SU-DHL-6 (cell line): ENCODE results near the gene DDX39B.
A peak's percentile ranks its signal among the peaks of the same experiment; 100 is the strongest.

Experiments used
- H2AFZ ChIP-seq: fragments of 200-600 bp; sonication (generic); 2 replicates; pipeline ENCODE4 v1.6.1; 2014; ENCODE audit warnings: low read depth, mild to moderate bottlenecking, moderate library complexity, mixed read lengths, antibody characterized with exemption, low read length; ENCODE audit not compliant: severe bottlenecking
- H3F3A ChIP-seq: fragments of 200-600 bp; shearing (Covaris generic); 2 replicates; pipeline ENCODE4 v1.6.0; 2016; ENCODE audit warnings: antibody characterized with exemption, mild to moderate bottlenecking; ENCODE audit not compliant: insufficient read depth
- H3K27ac ChIP-seq: fragments of 200-600 bp; sonication (generic); 2 replicates; pipeline ENCODE4 v1.5.1; 2016; ENCODE audit warnings: low read depth, mild to moderate bottlenecking, low read length, moderate library complexity, mixed read lengths
- H3K27me3 ChIP-seq: fragments of 200-600 bp; sonication (generic), shearing (Covaris generic); 2 replicates; pipeline ENCODE4 v1.6.0; 2014; ENCODE audit warnings: mild to moderate bottlenecking, low read length
- H3K36me3 ChIP-seq: fragments of 200-600 bp; sonication (generic); 2 replicates; pipeline ENCODE4 v1.6.1; 2014; ENCODE audit warnings: mild to moderate bottlenecking, low read length, mixed read lengths
- H3K4me2 ChIP-seq: fragments of 300-600, 200-600 bp; shearing (Covaris generic), sonication (generic); 2 replicates; pipeline ENCODE4 v1.6.0; 2014; ENCODE audit warnings: low read length, low read depth, mild to moderate bottlenecking; ENCODE audit not compliant: poor library complexity, severe bottlenecking
- H3K4me3 ChIP-seq: fragments of 200-600 bp; sonication (generic); 2 replicates; pipeline ENCODE4 v1.5.1; 2014; ENCODE audit warnings: antibody characterized with exemption, low read length, mild to moderate bottlenecking, mixed read lengths; ENCODE audit not compliant: insufficient read depth, poor library complexity, severe bottlenecking
- H3K79me2 ChIP-seq: fragments of 200-600 bp; sonication (generic); 2 replicates; pipeline ENCODE4 v1.6.1; 2014; ENCODE audit warnings: mild to moderate bottlenecking, low read length, moderate library complexity; ENCODE audit not compliant: insufficient read depth
- H3K9ac ChIP-seq: fragments of 200-600 bp; sonication (generic); 2 replicates; pipeline ENCODE4 v1.7.0; 2014; ENCODE audit warnings: mild to moderate bottlenecking, low read length
- H3K9me2 ChIP-seq: fragments of 200-600 bp; sonication (generic); replicated peaks from 2 replicates; pipeline ENCODE4 v1.6.1; 2014; ENCODE audit warnings: low read length; ENCODE audit not compliant: insufficient read depth
- H3K9me3 ChIP-seq: fragments of 200-600 bp; sonication (generic); 2 replicates; pipeline ENCODE4 v1.6.1; 2014; ENCODE audit warnings: low read length, mixed read lengths; ENCODE audit not compliant: insufficient read depth
- H4K20me1 ChIP-seq: fragments of 200-600 bp; sonication (generic); 2 replicates; pipeline ENCODE4 v1.6.1; 2014; ENCODE audit warnings: low read depth, mild to moderate bottlenecking, antibody characterized with exemption, low read length, moderate library complexity, mixed read lengths
- CTCF ChIP-seq: fragments of 200-600 bp; sonication (generic); IDR thresholded peaks from one replicate; pipeline ENCODE4 v1.5.1; 2017; ENCODE audit warnings: antibody characterized with exemption, mild to moderate bottlenecking, low read length, moderate library complexity; ENCODE audit not compliant: insufficient read depth, poor library complexity, severe bottlenecking
- EZH2phosphoT487 ChIP-seq: fragments of 200-600 bp; sonication (generic), shearing (Covaris generic); conservative IDR thresholded peaks from 2 replicates; pipeline ENCODE4 v1.6.1; 2018; ENCODE audit warnings: mild to moderate bottlenecking, antibody characterized with exemption, low read length, moderate library complexity, mixed read lengths

DDX39B gene

GRCh38 chr6:31558631-31559500, 17.1 kb upstream of the DDX39B start:
- no peaks in the 10 kb centered on the region for H3K9me2 ChIP-seq
- H4K20me1 ChIP-seq, result no peaks in the 10 kb centered on the region
- peaks cover 13% of the 10 kb centered on the region; the same call in 1 of the 2 replicates for H3K79me2 ChIP-seq
- TF ChIP-seq CTCF (no peak), EZH2phosphoT487 (no peak)
- H3F3A ChIP-seq, result peaks cover 80% of the 10 kb centered on the region
- H3K9ac ChIP-seq, result peak overlapping the region; percentile 69
- H3K9me3 ChIP-seq, result no peaks in the 10 kb centered on the region
- peak overlapping the region; percentile 77 for H3K4me2 ChIP-seq
- no peaks in the 10 kb centered on the region for H3K27me3 ChIP-seq
- peak overlapping the region; percentile 94 for H3K27ac ChIP-seq
- no peak overlapping the region for H2AFZ ChIP-seq
- H3K4me3 ChIP-seq, result peak overlapping the region; percentile 41
- no peaks in the 10 kb centered on the region for H3K36me3 ChIP-seq

GRCh38 chr6:31558318-31558625, 16.5 kb upstream of the DDX39B start:
- Histone ChIP-seq H3K9me3 (no peaks in the 10 kb centered on the region), H3K27ac (peak overlapping the region; percentile 94), H3K36me3 (no peaks in the 10 kb centered on the region), H3K79me2 (peaks cover 16% of the 10 kb centered on the region; the same call in 1 of the 2 replicates), H3F3A (peaks cover 81% of the 10 kb centered on the region), H3K9me2 (no peaks in the 10 kb centered on the region), H3K4me2 (peak overlapping the region; percentile 77), H3K4me3 (peak overlapping the region; percentile 41), H3K27me3 (no peaks in the 10 kb centered on the region), H3K9ac (peak overlapping the region; percentile 69), H4K20me1 (no peaks in the 10 kb centered on the region), H2AFZ (no peak overlapping the region)
- TF ChIP-seq EZH2phosphoT487, result no peak

GRCh38 chr6:31557443-31558317, 15.9 kb upstream of the DDX39B start:
- peaks cover 17% of the 10 kb centered on the region; the same call in 1 of the 2 replicates for H3K79me2 ChIP-seq
- peak overlapping the region; percentile 69 for H3K9ac ChIP-seq
- H3K9me2 ChIP-seq, result no peaks in the 10 kb centered on the region
- no peak overlapping the region for H2AFZ ChIP-seq
- no peaks in the 10 kb centered on the region for H3K36me3 ChIP-seq
- no peaks in the 10 kb centered on the region for H3K27me3 ChIP-seq
- H3K4me2 ChIP-seq, result peak overlapping the region; percentile 77
- TF ChIP-seq CTCF (no peak), EZH2phosphoT487 (no peak)
- no peaks in the 10 kb centered on the region for H3K9me3 ChIP-seq
- no peak overlapping the region for H3K4me3 ChIP-seq
- peaks cover 77% of the 10 kb centered on the region for H3F3A ChIP-seq
- peak overlapping the region; percentile 94 for H3K27ac ChIP-seq
- H4K20me1 ChIP-seq, result no peaks in the 10 kb centered on the region
